Ishikawa (cell line): Measurements from ENCODE around the gene SLC25A45.

Experiments
- CEBPB ChIP-seq: IDR thresholded peaks from 2 replicates; pipeline ENCODE4 v1.6.1; 2012
- CREB1 ChIP-seq: IDR thresholded peaks from 2 replicates; pipeline ENCODE4 v1.6.1; 2012; ENCODE audit warnings: low read depth
- EGR1 ChIP-seq: IDR thresholded peaks from 2 replicates; pipeline ENCODE4 v1.6.1; 2012
- EP300 ChIP-seq: IDR thresholded peaks from 2 replicates; pipeline ENCODE4 v1.6.1; 2012; ENCODE audit warnings: borderline replicate concordance
- FOXM1 ChIP-seq: IDR thresholded peaks from 2 replicates; pipeline ENCODE4 v1.6.1; 2012; ENCODE audit warnings: low read depth, borderline replicate concordance
- NFIC ChIP-seq: IDR thresholded peaks from 2 replicates; pipeline ENCODE4 v1.6.1; 2012
- RAD21 ChIP-seq: IDR thresholded peaks from 2 replicates; pipeline ENCODE4 v1.6.1; 2012; ENCODE audit warnings: low read depth
- TAF1 ChIP-seq: IDR thresholded peaks from 2 replicates; pipeline ENCODE4 v1.6.1; 2012; ENCODE audit warnings: low read depth, mild to moderate bottlenecking
- TCF12 ChIP-seq: IDR thresholded peaks from 2 replicates; pipeline ENCODE4 v1.6.1; 2012; ENCODE audit warnings: low read depth
- TEAD4 ChIP-seq: IDR thresholded peaks from 2 replicates; pipeline ENCODE4 v1.6.1; 2012
- YY1 ChIP-seq: IDR thresholded peaks from 2 replicates; pipeline ENCODE4 v1.6.1; 2012; ENCODE audit warnings: low read depth
- ZBTB7A ChIP-seq: IDR thresholded peaks from 2 replicates; pipeline ENCODE4 v1.6.1; 2012; ENCODE audit warnings: low read depth
- TF ChIP-seq, protein P1 (sequence below): IDR thresholded peaks from 2 replicates; pipeline ENCODE4 v1.6.1; 2012
- TF ChIP-seq, protein P2 (sequence below): IDR thresholded peaks from 2 replicates; pipeline ENCODE4 v1.6.1; 2012
- TF ChIP-seq, protein P3 (sequence below): IDR thresholded peaks from 2 replicates; pipeline ENCODE4 v1.6.1; 2012; ENCODE audit warnings: low read depth, mild to moderate bottlenecking

The SLC25A45 gene

DNA sequence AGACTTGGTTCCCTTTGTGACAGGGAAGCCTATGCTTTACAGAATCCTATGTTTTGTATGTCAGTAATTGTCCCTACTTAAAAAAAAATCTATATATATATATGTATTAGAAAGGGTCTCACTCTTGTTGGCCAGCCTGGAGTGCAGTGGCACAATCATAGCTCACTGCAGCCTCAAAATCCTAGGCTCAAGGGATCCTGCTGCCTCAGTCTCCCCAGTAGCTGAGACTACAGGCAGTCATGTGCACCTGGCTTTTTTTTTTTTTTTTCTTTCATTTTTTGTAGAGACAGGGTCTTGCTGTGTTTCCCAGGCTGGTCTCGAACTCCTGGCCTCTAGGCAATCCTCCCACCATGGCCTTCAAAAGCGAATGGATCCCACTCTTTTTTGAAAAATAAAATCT lies 38.1 kb upstream of the SLC25A45 start:
- TF ChIP-seq TCF12 (no peak), EGR1 (no peak)
- TF ChIP-seq, protein P1, sequence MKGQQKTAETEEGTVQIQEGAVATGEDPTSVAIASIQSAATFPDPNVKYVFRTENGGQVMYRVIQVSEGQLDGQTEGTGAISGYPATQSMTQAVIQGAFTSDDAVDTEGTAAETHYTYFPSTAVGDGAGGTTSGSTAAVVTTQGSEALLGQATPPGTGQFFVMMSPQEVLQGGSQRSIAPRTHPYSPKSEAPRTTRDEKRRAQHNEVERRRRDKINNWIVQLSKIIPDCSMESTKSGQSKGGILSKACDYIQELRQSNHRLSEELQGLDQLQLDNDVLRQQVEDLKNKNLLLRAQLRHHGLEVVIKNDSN = no peak
- TF ChIP-seq, protein P2, sequence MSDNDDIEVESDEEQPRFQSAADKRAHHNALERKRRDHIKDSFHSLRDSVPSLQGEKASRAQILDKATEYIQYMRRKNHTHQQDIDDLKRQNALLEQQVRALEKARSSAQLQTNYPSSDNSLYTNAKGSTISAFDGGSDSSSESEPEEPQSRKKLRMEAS = no peak

DNA sequence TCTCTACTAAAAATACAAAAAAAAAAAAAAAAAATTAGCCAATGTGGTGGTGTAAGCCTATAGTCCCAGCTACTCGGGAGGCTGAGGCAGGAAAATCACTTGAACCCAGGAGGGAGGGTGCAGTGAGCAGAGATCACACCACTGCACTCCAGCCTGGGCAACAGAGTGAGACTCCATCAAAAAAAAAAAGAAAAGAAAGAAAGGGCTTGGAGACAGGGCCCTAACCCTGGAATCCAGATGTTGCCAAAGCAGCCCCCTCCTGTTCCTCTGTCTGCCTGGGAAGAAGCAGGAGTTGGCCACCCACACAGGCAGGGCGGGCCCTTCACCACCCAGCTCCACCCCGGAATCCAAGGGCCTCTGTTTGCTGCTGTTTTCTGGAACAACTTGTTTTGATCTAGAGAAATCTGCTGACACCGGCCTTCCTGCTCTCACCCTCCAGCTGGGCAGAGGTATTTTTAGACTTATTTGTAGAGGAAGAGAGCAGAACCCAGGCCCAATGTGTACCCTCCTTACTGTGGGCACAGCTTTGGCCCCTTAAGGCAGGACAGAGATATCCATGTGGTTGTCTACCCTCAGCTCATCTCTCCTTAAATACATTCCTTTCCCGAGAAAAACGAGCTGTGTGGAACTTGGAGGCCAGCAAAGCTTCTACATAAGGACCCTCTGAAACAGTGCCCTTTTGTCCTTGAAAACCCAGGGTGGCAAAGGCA lies 37.5 kb upstream of the SLC25A45 start:
- no peak for TF ChIP-seq ZBTB7A
- no peak for TF ChIP-seq YY1
- TF ChIP-seq, protein P2 = no peak; the same call in 1 of the 2 replicates
- TF ChIP-seq TEAD4 = peak; percentile 70
- TF ChIP-seq, protein P1 = no peak
- TF ChIP-seq NFIC = peak; percentile 64
- TF ChIP-seq, protein P3, sequence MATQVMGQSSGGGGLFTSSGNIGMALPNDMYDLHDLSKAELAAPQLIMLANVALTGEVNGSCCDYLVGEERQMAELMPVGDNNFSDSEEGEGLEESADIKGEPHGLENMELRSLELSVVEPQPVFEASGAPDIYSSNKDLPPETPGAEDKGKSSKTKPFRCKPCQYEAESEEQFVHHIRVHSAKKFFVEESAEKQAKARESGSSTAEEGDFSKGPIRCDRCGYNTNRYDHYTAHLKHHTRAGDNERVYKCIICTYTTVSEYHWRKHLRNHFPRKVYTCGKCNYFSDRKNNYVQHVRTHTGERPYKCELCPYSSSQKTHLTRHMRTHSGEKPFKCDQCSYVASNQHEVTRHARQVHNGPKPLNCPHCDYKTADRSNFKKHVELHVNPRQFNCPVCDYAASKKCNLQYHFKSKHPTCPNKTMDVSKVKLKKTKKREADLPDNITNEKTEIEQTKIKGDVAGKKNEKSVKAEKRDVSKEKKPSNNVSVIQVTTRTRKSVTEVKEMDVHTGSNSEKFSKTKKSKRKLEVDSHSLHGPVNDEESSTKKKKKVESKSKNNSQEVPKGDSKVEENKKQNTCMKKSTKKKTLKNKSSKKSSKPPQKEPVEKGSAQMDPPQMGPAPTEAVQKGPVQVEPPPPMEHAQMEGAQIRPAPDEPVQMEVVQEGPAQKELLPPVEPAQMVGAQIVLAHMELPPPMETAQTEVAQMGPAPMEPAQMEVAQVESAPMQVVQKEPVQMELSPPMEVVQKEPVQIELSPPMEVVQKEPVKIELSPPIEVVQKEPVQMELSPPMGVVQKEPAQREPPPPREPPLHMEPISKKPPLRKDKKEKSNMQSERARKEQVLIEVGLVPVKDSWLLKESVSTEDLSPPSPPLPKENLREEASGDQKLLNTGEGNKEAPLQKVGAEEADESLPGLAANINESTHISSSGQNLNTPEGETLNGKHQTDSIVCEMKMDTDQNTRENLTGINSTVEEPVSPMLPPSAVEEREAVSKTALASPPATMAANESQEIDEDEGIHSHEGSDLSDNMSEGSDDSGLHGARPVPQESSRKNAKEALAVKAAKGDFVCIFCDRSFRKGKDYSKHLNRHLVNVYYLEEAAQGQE = no peak
- peak; percentile 73; the same call in 1 of the 2 replicates for TF ChIP-seq EP300
- no peak for TF ChIP-seq CEBPB
- TF ChIP-seq TCF12 = no peak; the same call in 1 of the 2 replicates
- TF ChIP-seq EGR1 = peak; percentile 87
- no peak for TF ChIP-seq RAD21
- TF ChIP-seq TAF1 = peak; percentile 42; the same call in 1 of the 2 replicates
- TF ChIP-seq CREB1 = no peak
- TF ChIP-seq FOXM1 = peak; percentile 49; the same call in 1 of the 2 replicates

DNA sequence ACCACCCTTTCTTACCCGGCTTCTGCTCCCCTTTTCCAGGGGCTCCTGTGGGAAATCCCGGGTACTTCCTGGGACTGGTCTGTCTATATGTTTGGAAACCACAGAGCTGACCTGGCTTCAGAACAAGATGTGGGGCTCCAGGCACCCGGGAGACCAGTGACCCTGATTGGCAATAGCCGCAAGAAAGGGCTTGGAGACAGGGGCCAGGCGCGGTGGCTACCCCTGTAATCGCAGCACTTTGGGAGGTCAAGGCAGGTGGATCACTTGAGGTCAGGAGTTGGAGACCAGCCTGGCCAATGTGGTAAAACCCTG lies 37.0 kb upstream of the SLC25A45 start:
- no peak for TF ChIP-seq FOXM1
- TF ChIP-seq TCF12 = no peak
- no peak for TF ChIP-seq EGR1
- TF ChIP-seq, protein P1 = no peak
- TF ChIP-seq ZBTB7A = no peak
- no peak for TF ChIP-seq YY1

DNA sequence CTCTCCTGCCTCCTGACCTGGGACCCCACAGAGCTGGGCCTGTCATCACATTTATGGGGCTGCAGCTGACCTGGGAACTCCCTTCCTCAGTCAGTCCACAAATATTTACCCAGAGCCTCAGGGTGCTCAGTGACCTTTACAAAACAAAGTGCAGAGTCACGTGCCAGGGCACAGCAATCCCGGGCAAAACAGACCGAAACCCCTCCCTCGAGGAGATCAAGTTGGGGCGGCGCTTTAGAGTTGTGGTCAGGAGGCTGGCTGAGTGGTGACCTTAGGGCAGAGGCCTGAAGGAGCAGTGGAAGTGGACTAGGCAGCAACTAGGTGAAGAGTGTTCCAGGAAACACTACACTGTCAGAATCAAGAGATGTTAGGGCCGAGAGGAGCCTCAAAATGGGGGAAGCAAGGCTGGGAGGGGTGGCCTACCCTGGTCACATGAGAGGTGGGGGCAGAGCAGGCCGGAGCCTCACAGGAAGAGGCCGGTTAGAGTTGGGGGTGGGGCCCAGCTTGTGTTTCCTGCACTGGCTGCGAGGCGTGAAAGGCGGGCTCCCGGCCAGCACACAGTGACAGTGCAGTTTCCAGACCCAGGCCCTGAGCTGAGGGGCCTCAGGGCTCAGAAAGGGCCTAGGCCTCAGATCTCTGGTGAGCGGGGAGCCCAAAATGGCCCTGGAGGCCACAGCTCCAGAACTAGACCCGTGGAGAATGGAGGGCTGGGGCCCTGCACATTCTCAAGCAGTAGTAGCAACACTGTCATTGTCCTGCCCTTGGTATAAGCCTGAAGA lies 36.4 kb upstream of the SLC25A45 start:
- peak; percentile 76 for TF ChIP-seq TEAD4
- no peak for TF ChIP-seq RAD21
- TF ChIP-seq, protein P3 = no peak
- 0 out of 2 replicates have a peak, but pooled peaks have one; percentile 45 for TF ChIP-seq FOXM1
- TF ChIP-seq TCF12 = peak; percentile 86
- TF ChIP-seq, protein P1 = peak; percentile 93
- TF ChIP-seq EGR1 = no peak
- TF ChIP-seq YY1 = no peak
- TF ChIP-seq TAF1 = peak; percentile 74
- TF ChIP-seq ZBTB7A = 0 out of 2 replicates have a peak, but pooled peaks have one; percentile 78
- no peak for TF ChIP-seq CREB1
- TF ChIP-seq, protein P2 = peak; percentile 88
- peak; percentile 92 for TF ChIP-seq NFIC
- TF ChIP-seq EP300 = peak; percentile 75
- TF ChIP-seq CEBPB = no peak
